Measurements from ENCODE around the gene SNTG2.

- TF ChIP-seq POLR2A (IDR thresholded peaks at IDR 0.05) (no peak), CTCF (IDR thresholded peaks at IDR 0.05) (no peak)
These were observed 419.3 kb downstream of the SNTG2 start for GRCh38 chr2:1369905-1370304.
